Smooth muscle cell (in vitro differentiated cells): ENCODE measurements around the gene DIAPH2. TPM values are rescaled to one million over a fixed set of nuclear protein-coding genes. Genes with fewer than 3 reads are reported as not detected.

Source experiments
- DNase-seq: peaks from one replicate; lab custom pipeline; 2025; ENCODE audit not compliant: unreplicated experiment; lab: John Stamatoyannopoulos, UW
- H2AFZ ChIP-seq: fragments of 200-600 bp; sonication (generic); 2 replicates; pipeline ENCODE4 v1.6.0; 2016; ENCODE audit warnings: antibody characterized with exemption, low read depth, mild to moderate bottlenecking
- H3F3A ChIP-seq: fragments of 200-600 bp; sonication (generic); 2 replicates; pipeline ENCODE4 v1.6.0; 2017; ENCODE audit warnings: antibody characterized with exemption, low read depth
- H3K27ac ChIP-seq: fragments of 200-600 bp; sonication (generic); 2 replicates; pipeline ENCODE4 v1.5.1; 2016; ENCODE audit warnings: low read depth, mild to moderate bottlenecking
- H3K27me3 ChIP-seq: fragments of 200-600 bp; sonication (generic); 2 replicates; pipeline ENCODE4 v1.6.1; 2016; ENCODE audit warnings: low read depth, mild to moderate bottlenecking
- H3K36me3 ChIP-seq: fragments of 200-600 bp; sonication (generic); 2 replicates; pipeline ENCODE4 v1.5.1; 2016; ENCODE audit warnings: low read depth
- H3K4me1 ChIP-seq: fragments of 200-600 bp; sonication (generic); 2 replicates; pipeline ENCODE4 v1.5.1; 2016; ENCODE audit warnings: low read depth
- H3K4me2 ChIP-seq: fragments of 200-600 bp; sonication (generic); 2 replicates; pipeline ENCODE4 v1.6.0; 2016; ENCODE audit warnings: mild to moderate bottlenecking
- H3K4me3 ChIP-seq: fragments of 200-600 bp; sonication (generic); 2 replicates; pipeline ENCODE4 v1.5.1; 2016; ENCODE audit warnings: mild to moderate bottlenecking
- H3K79me2 ChIP-seq: fragments of 200-600 bp; sonication (generic); 2 replicates; pipeline ENCODE4 v1.6.0; 2016; ENCODE audit warnings: low read depth, mild to moderate bottlenecking
- H3K9ac ChIP-seq: fragments of 200-600 bp; sonication (generic); 2 replicates; pipeline ENCODE4 v1.6.0; 2016; ENCODE audit warnings: low read depth
- H3K9me3 ChIP-seq: fragments of 200-600 bp; sonication (generic); replicated peaks from 2 replicates; pipeline ENCODE4 v1.5.1; 2016; ENCODE audit warnings: low read depth
- H4K20me1 ChIP-seq: fragments of 200-600 bp; sonication (generic); 2 replicates; pipeline ENCODE4 v1.6.0; 2016; ENCODE audit warnings: low read depth
- WGBS: methylation state at CpG from one replicate; pipeline ENCODE4 v1.1.7; 2016; ENCODE audit warnings: low lambda C conversion rate; 5-methylcytosine and 5-hydroxymethylcytosine counted together
- polyA plus RNA-seq: library from polyadenylated mRNA; unstranded; fragments of >200 nt; fragmentation: Nextera tagmentation; extraction: Ambion mirVana; gene quantifications from 2 replicates; pipeline ENCODE4 v1.2.1, GENCODE V29; 2016
- total RNA-seq: library from RNA; depleted of rRNA; stranded (reverse); fragments of >200 nt; gene quantifications from 2 replicates; pipeline ENCODE4 v1.2.3, GENCODE V29; 2014
- TF ChIP-seq, protein P1 (sequence below): fragments of 200-600 bp; sonication (generic); IDR thresholded peaks from 2 replicates; pipeline ENCODE4 v1.5.1; 2017; ENCODE audit warnings: borderline replicate concordance, mild to moderate bottlenecking, antibody characterized with exemption; ENCODE audit not compliant: insufficient read depth, poor library complexity, severe bottlenecking

DIAPH2 gene
- total and polyA plus RNA-seq, 2 experiments from 2014 or later = 12.8 to 19.9 TPM

DNA sequence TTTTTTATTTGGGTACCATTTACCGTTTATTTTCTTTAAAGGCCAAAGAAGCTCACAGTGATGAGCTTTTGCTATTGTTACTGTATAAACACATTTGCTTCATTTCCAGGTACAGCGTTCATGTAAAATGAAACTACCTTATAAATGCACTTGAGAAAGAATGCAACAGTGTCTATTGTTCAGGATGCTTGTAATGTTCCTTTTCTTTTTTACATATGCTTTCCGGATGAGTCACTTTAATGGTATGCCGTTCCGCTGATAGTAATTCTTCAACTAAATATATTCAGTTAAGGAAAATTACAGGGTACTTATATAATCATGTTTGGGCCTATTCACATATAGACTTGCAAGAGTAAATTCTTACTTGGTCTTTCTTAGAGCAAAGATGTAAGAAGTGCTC is 554.0 kb downstream of the DIAPH2 start:
- H3K27me3 ChIP-seq = no peaks in the 10 kb centered on the region
- no peaks in the 10 kb centered on the region for H4K20me1 ChIP-seq
- no peaks in the 10 kb centered on the region for H3K79me2 ChIP-seq
- no peaks in the 10 kb centered on the region for H3K36me3 ChIP-seq
- peak overlapping the region; percentile 53 for H3K4me2 ChIP-seq
- H2AFZ ChIP-seq = no peak overlapping the region
- H3K4me3 ChIP-seq = no peak overlapping the region
- no peak overlapping the region for H3K27ac ChIP-seq
- H3K9ac ChIP-seq = no peak overlapping the region
- H3F3A ChIP-seq = peaks cover 8% of the 10 kb centered on the region
- no peak for DNase-seq
- TF ChIP-seq, protein P1, sequence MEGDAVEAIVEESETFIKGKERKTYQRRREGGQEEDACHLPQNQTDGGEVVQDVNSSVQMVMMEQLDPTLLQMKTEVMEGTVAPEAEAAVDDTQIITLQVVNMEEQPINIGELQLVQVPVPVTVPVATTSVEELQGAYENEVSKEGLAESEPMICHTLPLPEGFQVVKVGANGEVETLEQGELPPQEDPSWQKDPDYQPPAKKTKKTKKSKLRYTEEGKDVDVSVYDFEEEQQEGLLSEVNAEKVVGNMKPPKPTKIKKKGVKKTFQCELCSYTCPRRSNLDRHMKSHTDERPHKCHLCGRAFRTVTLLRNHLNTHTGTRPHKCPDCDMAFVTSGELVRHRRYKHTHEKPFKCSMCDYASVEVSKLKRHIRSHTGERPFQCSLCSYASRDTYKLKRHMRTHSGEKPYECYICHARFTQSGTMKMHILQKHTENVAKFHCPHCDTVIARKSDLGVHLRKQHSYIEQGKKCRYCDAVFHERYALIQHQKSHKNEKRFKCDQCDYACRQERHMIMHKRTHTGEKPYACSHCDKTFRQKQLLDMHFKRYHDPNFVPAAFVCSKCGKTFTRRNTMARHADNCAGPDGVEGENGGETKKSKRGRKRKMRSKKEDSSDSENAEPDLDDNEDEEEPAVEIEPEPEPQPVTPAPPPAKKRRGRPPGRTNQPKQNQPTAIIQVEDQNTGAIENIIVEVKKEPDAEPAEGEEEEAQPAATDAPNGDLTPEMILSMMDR = no peak
- H3K9me3 ChIP-seq = no peaks in the 10 kb centered on the region
- no peaks in the 10 kb centered on the region for H3K4me1 ChIP-seq
- WGBS = 44% methylated on average over 5 of the region's 5 CpGs

DNA sequence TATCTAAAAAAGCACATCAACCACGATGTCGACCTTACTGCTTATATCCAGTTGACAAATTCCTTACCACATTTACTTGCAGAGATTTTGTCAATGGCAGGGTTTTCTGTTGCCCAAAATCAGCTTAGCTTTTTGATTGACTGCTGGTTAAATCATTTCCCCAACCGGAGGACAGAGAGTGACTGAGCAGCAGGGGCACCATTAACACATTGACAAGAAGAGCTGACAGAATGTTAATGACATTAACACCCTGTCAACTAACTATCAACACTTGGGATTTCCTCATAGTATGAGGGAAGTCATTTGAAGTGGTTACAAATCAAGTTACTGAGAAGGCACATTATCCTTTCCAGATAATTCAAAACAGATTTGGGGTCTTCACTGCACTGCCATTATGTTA is 567.5 kb downstream of the DIAPH2 start:
- Histone ChIP-seq H3K27me3 (no peaks in the 10 kb centered on the region), H3K9ac (no peak overlapping the region), H3K79me2 (no peaks in the 10 kb centered on the region), H2AFZ (no peak overlapping the region), H4K20me1 (no peaks in the 10 kb centered on the region), H3K9me3 (no peaks in the 10 kb centered on the region), H3F3A (no peaks in the 10 kb centered on the region), H3K4me2 (no peak overlapping the region), H3K4me1 (no peaks in the 10 kb centered on the region), H3K27ac (no peak overlapping the region), H3K36me3 (no peaks in the 10 kb centered on the region), H3K4me3 (no peak overlapping the region)
- 53% methylated on average over 3 of the region's 3 CpGs for WGBS
- TF ChIP-seq, protein P1 = no peak
- DNase-seq = no peak

DNA sequence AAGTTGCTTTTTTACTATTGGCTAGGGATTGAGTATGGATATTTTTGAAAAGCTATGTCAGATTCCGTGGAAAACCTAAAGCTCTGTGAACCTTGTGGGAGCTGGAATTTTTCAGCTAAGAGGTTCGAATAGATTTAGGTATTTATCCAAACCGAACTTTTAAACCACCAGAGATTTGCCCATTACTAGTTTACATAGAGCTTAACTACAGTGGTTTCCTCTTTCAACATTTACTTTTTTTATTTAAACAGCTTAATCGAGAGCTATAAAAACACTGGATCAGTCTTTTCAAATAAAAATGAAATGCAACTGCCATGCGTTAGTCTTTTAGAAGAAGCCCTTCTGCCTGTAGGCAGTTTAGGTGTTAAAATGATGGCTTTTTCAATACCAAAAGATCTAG is 576.0 kb downstream of the DIAPH2 start:
- peak overlapping the region; percentile 19 for H3K4me2 ChIP-seq
- no peaks in the 10 kb centered on the region for H3K36me3 ChIP-seq
- TF ChIP-seq, protein P1 = no peak
- H3K9ac ChIP-seq = no peak overlapping the region
- no peaks in the 10 kb centered on the region for H3K27me3 ChIP-seq
- no peak for DNase-seq
- H3K4me1 ChIP-seq = no peaks in the 10 kb centered on the region
- no peaks in the 10 kb centered on the region for H3K9me3 ChIP-seq
- H4K20me1 ChIP-seq = no peaks in the 10 kb centered on the region
- WGBS = 57% methylated on average over 5 of the region's 5 CpGs
- no peak overlapping the region for H2AFZ ChIP-seq
- H3K4me3 ChIP-seq = no peak overlapping the region
- H3F3A ChIP-seq = no peaks in the 10 kb centered on the region
- H3K79me2 ChIP-seq = no peaks in the 10 kb centered on the region
- H3K27ac ChIP-seq = no peak overlapping the region

DNA sequence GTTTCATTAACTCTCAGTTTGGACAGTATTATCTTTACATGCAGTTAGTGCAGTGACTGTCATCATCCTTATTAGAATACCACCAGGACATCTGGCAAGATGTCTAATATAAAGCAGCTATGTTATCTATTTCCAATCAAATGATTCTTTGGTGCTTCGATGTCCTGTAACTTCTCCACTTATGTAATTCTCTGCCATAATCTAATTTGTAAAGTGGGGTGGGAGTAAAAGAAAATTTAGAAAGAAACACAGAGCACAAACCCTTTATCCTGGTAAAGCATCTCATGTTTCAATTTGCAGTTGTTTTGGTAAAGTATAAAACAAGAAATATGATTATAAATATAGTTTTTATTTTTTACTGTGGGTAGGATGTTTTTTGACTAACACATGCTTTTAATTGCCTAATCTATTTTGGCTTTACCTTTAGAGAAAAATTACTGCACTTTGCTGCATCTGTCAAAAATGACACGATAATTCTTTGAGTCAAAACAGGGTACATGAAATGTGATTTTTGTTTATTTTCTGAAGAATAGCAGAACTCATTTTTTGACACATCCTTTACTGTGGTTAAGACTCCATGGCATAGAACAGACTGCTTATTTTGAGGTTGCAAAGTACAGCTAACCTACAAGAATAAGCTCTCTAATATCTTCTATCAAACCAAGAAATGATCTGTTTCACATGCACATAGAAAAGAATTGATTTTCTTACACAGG is 581.9 kb downstream of the DIAPH2 start:
- Histone ChIP-seq H2AFZ (no peak overlapping the region), H3K9ac (no peak overlapping the region), H3K4me2 (peak overlapping the region; percentile 4), H4K20me1 (no peaks in the 10 kb centered on the region), H3K4me3 (no peak overlapping the region), H3K9me3 (no peaks in the 10 kb centered on the region), H3K36me3 (no peaks in the 10 kb centered on the region), H3F3A (no peaks in the 10 kb centered on the region), H3K27ac (no peak overlapping the region), H3K79me2 (no peaks in the 10 kb centered on the region), H3K4me1 (peaks cover 11% of the 10 kb centered on the region), H3K27me3 (no peaks in the 10 kb centered on the region)
- TF ChIP-seq, protein P1 = no peak
- whole genome bisulfite sequencing = 63% methylated on average over 2 of the region's 2 CpGs
- DNase-seq = no peak
